Measurements from ENCODE around the gene MACC1. TPM values are rescaled to one million over a fixed set of nuclear protein-coding genes. Genes with fewer than 3 reads are reported as not detected.
"Not testable (repeated sequence)": the region's sequence is repeated elsewhere in the genome, so short reads cannot be mapped to it uniquely, and the experiment has no call there.

MACC1 gene
- total RNA-seq, 4 donors from 2014 or later, result 0.21 to 2.4 (median 1.2) TPM

- no peak overlapping the region for H3K27ac ChIP-seq
- 76 to 83% methylated on average over 3 of the region's 3 CpGs for WGBS, 2 donors
- H3K36me3 ChIP-seq, result no peaks in the 10 kb centered on the region
- H3K9me3 ChIP-seq, result no peaks in the 10 kb centered on the region
- peaks cover 0 to 12% (median 8%) of the 10 kb centered on the region in 4 donors for H3K4me1 ChIP-seq
- no peak for DNase-seq (ENCODE audit: low spot score in 2 of 2)
- no peak overlapping the region for H3K4me3 ChIP-seq
- TF ChIP-seq EP300 (IDR thresholded peaks at IDR 0.05) (no peak), CTCF (IDR thresholded peaks at IDR 0.05) (no peak), POLR2A (IDR thresholded peaks at IDR 0.05) (no peak)
- no peaks in the 10 kb centered on the region for H3K27me3 ChIP-seq
These were observed 2.1 kb downstream of the MACC1 start for GRCh38 chr7:20214921-20215669.

- Histone ChIP-seq H3K27me3 (no peaks in the 10 kb centered on the region), H3K4me3 (no peak overlapping the region), H3K9me3 (peaks cover 0 to 1% (median 0%) of the 10 kb centered on the region in 4 donors), H3K36me3 (no peaks in the 10 kb centered on the region), H3K4me1 (peaks cover 0 to 6% (median 3%) of the 10 kb centered on the region in 4 donors), H3K27ac (no peak overlapping the region)
- TF ChIP-seq POLR2A (IDR thresholded peaks at IDR 0.05), result no peak
- TF ChIP-seq EP300 (IDR thresholded peaks at IDR 0.05), result no peak
- TF ChIP-seq CTCF (IDR thresholded peaks at IDR 0.05), result no peak
- DNase-seq (ENCODE audit: low spot score in 2 of 2), result no peak
- 89 to 95% methylated on average over 2 of the region's 2 CpGs for WGBS, 2 donors
These were observed 3.1 kb downstream of the MACC1 start for GRCh38 chr7:20214132-20214531.

GRCh38 chr7:20213378-20213777 is 3.8 kb downstream of the MACC1 start:
- H3K27me3 ChIP-seq, result no peaks in the 10 kb centered on the region
- no peaks in the 10 kb centered on the region for H3K36me3 ChIP-seq
- H3K4me1 ChIP-seq, result peaks cover 0 to 4% (median 2%) of the 10 kb centered on the region in 4 donors
- H3K27ac ChIP-seq, result no peak overlapping the region
- 94 to 100% methylated on average over 1 of the region's 1 CpG for WGBS, 2 donors
- TF ChIP-seq POLR2A (IDR thresholded peaks at IDR 0.05), result no peak
- H3K4me3 ChIP-seq, result no peak overlapping the region
- no peak for DNase-seq (ENCODE audit: low spot score in 2 of 2)
- peaks cover 0 to 8% (median 0%) of the 10 kb centered on the region in 4 donors for H3K9me3 ChIP-seq

GRCh38 chr7:20211376-20211775 is 5.8 kb downstream of the MACC1 start:
- no peak for DNase-seq (ENCODE audit: low spot score in 2 of 2)
- no peak overlapping the region for H3K4me3 ChIP-seq
- no peak for TF ChIP-seq EP300 (IDR thresholded peaks at IDR 0.05)
- no peak for TF ChIP-seq POLR2A (IDR thresholded peaks at IDR 0.05)
- TF ChIP-seq CTCF (IDR thresholded peaks at IDR 0.05), result no peak
- H3K4me1 ChIP-seq, result no peaks in the 10 kb centered on the region
- no peaks in the 10 kb centered on the region for H3K27me3 ChIP-seq
- no peak overlapping the region for H3K27ac ChIP-seq
- no peaks in the 10 kb centered on the region for H3K36me3 ChIP-seq
- 81% methylated on average over 3 of the region's 3 CpGs for WGBS, 2 donors
- H3K9me3 ChIP-seq, result peaks cover 0 to 8% (median 0%) of the 10 kb centered on the region in 4 donors

GRCh38 chr7:20208651-20209307 is 8.4 kb downstream of the MACC1 start:
- Histone ChIP-seq H3K4me3 (no peak overlapping the region), H3K9me3 (peaks cover 0 to 8% (median 0%) of the 10 kb centered on the region in 4 donors), H3K4me1 (no peaks in the 10 kb centered on the region), H3K27me3 (no peaks in the 10 kb centered on the region), H3K36me3 (no peaks in the 10 kb centered on the region), H3K27ac (no peak overlapping the region)
- WGBS, 2 donors, result 94 to 95% methylated on average over 6 of the region's 6 CpGs
- TF ChIP-seq CTCF (IDR thresholded peaks at IDR 0.05) (no peak), POLR2A (IDR thresholded peaks at IDR 0.05) (no peak), EP300 (IDR thresholded peaks at IDR 0.05) (no peak)
- no peak for DNase-seq (ENCODE audit: low spot score in 2 of 2)

GRCh38 chr7:20207811-20208210 is 9.4 kb downstream of the MACC1 start:
- not testable (repeated sequence) for DNase-seq (ENCODE audit: low spot score in 2 of 2); H3K9me3 ChIP-seq; H3K4me3 ChIP-seq; H3K4me1 ChIP-seq; H3K27ac ChIP-seq; H3K27me3 ChIP-seq; H3K36me3 ChIP-seq
- 95 to 96% methylated on average over 2 of the region's 2 CpGs for WGBS, 2 donors

Data from tibial nerve (tissue), 4 donors.